WTC11 (cell line): ENCODE data around the gene SPEM2. TPM values are rescaled to one million over a fixed set of nuclear protein-coding genes. Genes with fewer than 3 reads are reported as not detected.

Experiments used
- ATAC-seq: fragments of 200-7000 bp; cut with Tn5 transposase; 2 replicates; pipeline ENCODE4 v1.10.0; 2021; ENCODE audit warnings: mild to moderate bottlenecking, moderate library complexity
- CTCF ChIA-PET: fragments of 300-600 bp; sonication (Branson Sonifier 250); formaldehyde crosslinking; loops from one replicate; lab custom pipeline; 2021; ENCODE audit warnings: antibody characterized with exemption; lab: Charles Lee
- POLR2A ChIA-PET: fragments of 350-600 bp; sonication (Branson Sonifier 250); formaldehyde crosslinking; loops from one replicate; lab custom pipeline; 2021; ENCODE audit warnings: antibody characterized with exemption; lab: Charles Lee
- DNase-seq: peaks from one replicate; pipeline ENCODE4 v3.0.0; 2021; ENCODE audit warnings: low spot score
- H3K27ac Mint-ChIP-seq: 2 replicates; pipeline ENCODE4 v1.8.0; 2021; ENCODE audit warnings: mixed read lengths
- H3K27me3 Mint-ChIP-seq: 2 replicates; pipeline ENCODE4 v1.8.0; 2021; ENCODE audit warnings: low read depth, mild to moderate bottlenecking, moderate library complexity, mixed read lengths
- H3K36me3 Mint-ChIP-seq: 2 replicates; pipeline ENCODE4 v1.8.0; 2021; ENCODE audit warnings: mixed read lengths
- H3K4me1 Mint-ChIP-seq: 2 replicates; pipeline ENCODE4 v1.8.0; 2022; ENCODE audit warnings: mixed read lengths
- H3K4me3 Mint-ChIP-seq: 2 replicates; pipeline ENCODE4 v1.8.0; 2021; ENCODE audit warnings: mild to moderate bottlenecking, moderate library complexity, mixed read lengths
- H3K9me3 Mint-ChIP-seq: 2 replicates; pipeline ENCODE4 v1.8.0; 2021; ENCODE audit warnings: mixed read lengths
- ELF4 ChIP-seq: sonication (generic); formaldehyde crosslinking; IDR thresholded peaks from 2 replicates; pipeline ENCODE4 v1.8.1; 2022; ENCODE audit warnings: low read depth, mild to moderate bottlenecking, moderate library complexity, missing genetic modification reagents
- EMX1 ChIP-seq: fragments of 250-450 bp; sonication (Bioruptor Pico); IDR thresholded peaks from 2 replicates; pipeline ENCODE4 v1.8.0; 2021; ENCODE audit warnings: mild to moderate bottlenecking
- FOXJ3 ChIP-seq: sonication (generic); formaldehyde crosslinking; IDR thresholded peaks from 2 replicates; pipeline ENCODE4 v1.9.0; 2021; ENCODE audit warnings: missing genetic modification reagents, mild to moderate bottlenecking, borderline replicate concordance
- FOXK1 ChIP-seq: sonication (generic); formaldehyde crosslinking; IDR thresholded peaks from 2 replicates; pipeline ENCODE4 v1.8.0; 2022; ENCODE audit warnings: mild to moderate bottlenecking, moderate library complexity, missing genetic modification reagents
- FOXP1 ChIP-seq: sonication (generic); formaldehyde crosslinking; IDR thresholded peaks from 2 replicates; pipeline ENCODE4 v1.8.0; 2022; ENCODE audit warnings: missing genetic modification reagents, mild to moderate bottlenecking, moderate library complexity, borderline replicate concordance
- GABPB1 ChIP-seq: sonication (generic); formaldehyde crosslinking; IDR thresholded peaks from 2 replicates; pipeline ENCODE4 v1.8.1; 2023; ENCODE audit warnings: mild to moderate bottlenecking, missing genetic modification reagents
- JUN ChIP-seq: sonication (generic); formaldehyde crosslinking; IDR thresholded peaks from 2 replicates; pipeline ENCODE4 v1.8.0; 2023; ENCODE audit warnings: mild to moderate bottlenecking, missing genetic modification reagents
- MYBL2 ChIP-seq: sonication (generic); formaldehyde crosslinking; IDR thresholded peaks from 2 replicates; pipeline ENCODE4 v1.8.1; 2023; ENCODE audit warnings: mild to moderate bottlenecking, moderate library complexity, missing genetic modification reagents
- SP1 ChIP-seq: sonication (generic); formaldehyde crosslinking; conservative IDR thresholded peaks from 2 replicates; pipeline ENCODE4 v1.8.1; 2022; ENCODE audit warnings: missing genetic modification reagents
- TEAD1 ChIP-seq: sonication (generic); formaldehyde crosslinking; IDR thresholded peaks from 2 replicates; pipeline ENCODE4 v1.8.0; 2022; ENCODE audit warnings: mild to moderate bottlenecking, missing genetic modification reagents
- TP53 ChIP-seq: sonication (generic); formaldehyde crosslinking; IDR thresholded peaks from 2 replicates; pipeline ENCODE4 v1.8.1; 2023; ENCODE audit warnings: mild to moderate bottlenecking, missing genetic modification reagents
- ZNF671 ChIP-seq: fragments of 250-450 bp; sonication (Bioruptor Pico); IDR thresholded peaks from 2 replicates; pipeline ENCODE4 v1.8.0; 2021; ENCODE audit warnings: mild to moderate bottlenecking
- total RNA-seq: library from RNA; stranded (reverse); gene quantifications from 3 replicates; pipeline ENCODE4 v1.2.3, GENCODE V29; 2021
- TF ChIP-seq, protein P1 (sequence below): sonication (generic); formaldehyde crosslinking; IDR thresholded peaks from 2 replicates; pipeline ENCODE4 v1.8.0; 2023; ENCODE audit warnings: missing genetic modification reagents, mild to moderate bottlenecking, borderline replicate concordance
- TF ChIP-seq, protein P2 (sequence below): sonication (generic); formaldehyde crosslinking; IDR thresholded peaks from 2 replicates; pipeline ENCODE4 v1.8.1; 2022; ENCODE audit warnings: mild to moderate bottlenecking, missing genetic modification reagents, moderate library complexity, borderline replicate concordance
- TF ChIP-seq, protein P3 (sequence below): sonication (generic); formaldehyde crosslinking; IDR thresholded peaks from 2 replicates; pipeline ENCODE4 v1.8.1; 2023; ENCODE audit warnings: mild to moderate bottlenecking, missing genetic modification reagents
- TF ChIP-seq, protein P4 (sequence below): sonication (generic); formaldehyde crosslinking; IDR thresholded peaks from 2 replicates; pipeline ENCODE4 v1.8.0; 2023; ENCODE audit warnings: mild to moderate bottlenecking, missing genetic modification reagents
- TF ChIP-seq, protein P5 (sequence below): sonication (generic); formaldehyde crosslinking; IDR thresholded peaks from 2 replicates; pipeline ENCODE4 v1.8.0; 2022; ENCODE audit warnings: mild to moderate bottlenecking, missing genetic modification reagents
- TF ChIP-seq, protein P6 (sequence below): sonication (generic); formaldehyde crosslinking; IDR thresholded peaks from 2 replicates; pipeline ENCODE4 v1.8.1; 2022; ENCODE audit warnings: low read depth, missing genetic modification reagents, borderline replicate concordance
- TF ChIP-seq, protein P7 (sequence below): fragments of 250-450 bp; sonication (Bioruptor Pico); IDR thresholded peaks from 2 replicates; pipeline ENCODE4 v2.1.2; 2022; ENCODE audit warnings: mild to moderate bottlenecking, moderate library complexity
- TF ChIP-seq, protein P8 (sequence below): fragments of 250-450 bp; sonication (Bioruptor Pico); IDR thresholded peaks from 2 replicates; pipeline ENCODE4 v1.9.0; 2021; ENCODE audit warnings: moderate library complexity, mild to moderate bottlenecking, inconsistent platforms, borderline replicate concordance

Gene SPEM2
- total RNA-seq, 1 experiment from 2014 or later: 0.13 TPM

DNA sequence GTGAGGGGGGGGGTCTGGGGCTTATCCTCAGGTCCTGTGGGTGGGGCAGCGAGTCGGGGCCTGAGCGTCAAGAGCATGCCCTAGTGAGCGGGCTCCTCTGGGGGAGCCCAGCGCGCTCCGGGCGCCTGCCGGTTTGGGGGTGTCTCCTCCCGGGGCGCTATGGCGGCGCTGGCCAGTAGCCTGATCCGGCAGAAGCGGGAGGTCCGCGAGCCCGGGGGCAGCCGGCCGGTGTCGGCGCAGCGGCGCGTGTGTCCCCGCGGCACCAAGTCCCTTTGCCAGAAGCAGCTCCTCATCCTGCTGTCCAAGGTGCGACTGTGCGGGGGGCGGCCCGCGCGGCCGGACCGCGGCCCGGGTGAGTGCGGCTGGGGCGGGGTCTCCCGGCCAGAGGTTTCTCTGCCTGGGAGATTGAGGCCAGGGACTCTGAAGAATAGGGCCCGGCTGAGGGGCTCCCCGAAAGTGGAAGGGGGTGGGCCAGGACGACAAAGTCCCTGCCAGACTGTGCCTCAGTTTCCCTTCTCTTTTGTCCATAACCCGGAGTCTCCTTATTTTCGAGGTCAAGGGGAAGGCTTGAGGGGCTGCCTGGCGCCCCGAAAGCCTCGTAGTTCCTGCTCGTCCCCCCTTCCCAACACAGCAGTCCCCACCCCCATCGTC is 14.2 kb downstream of the SPEM2 start, which contains the start of gene FGF11:
TSS of gene FGF11 (plus strand) at position 51 of the 651 bp plus-strand sequence. CDS start at position 160, 109 bp downstream.
- Mint-ChIP-seq H3K9me3 (no peaks in the 10 kb centered on the region), H3K4me3 (peak within 1 kb of the TSS; percentile 97), H3K27ac (peak within 1 kb of the TSS; percentile 98), H3K4me1 (peaks cover 37% of the 10 kb centered on the region), H3K36me3 (no peaks in the 10 kb centered on the region; the same call in 1 of the 2 replicates), H3K27me3 (peaks cover 34% of the 10 kb centered on the region)
- DNase-seq (no peak), ATAC-seq (no peak)
- CTCF ChIA-PET: interaction anchor here (2.5 to 3.8 kb wide), 5 partner anchors 40 to 121 kb away, joined by 5 to 21 read pairs (median 13); partner anchors contain the start of genes PLSCR3, TMEM95, TNFSF13 and ZBTB4
- POLR2A ChIA-PET: interaction anchor here (0.6 to 2.4 kb wide), 3 partner anchors 13 to 45 kb away, joined by 3 to 15 read pairs (median 9); partner anchors contain the start of gene POLR2A
- TF ChIP-seq, protein P1, sequence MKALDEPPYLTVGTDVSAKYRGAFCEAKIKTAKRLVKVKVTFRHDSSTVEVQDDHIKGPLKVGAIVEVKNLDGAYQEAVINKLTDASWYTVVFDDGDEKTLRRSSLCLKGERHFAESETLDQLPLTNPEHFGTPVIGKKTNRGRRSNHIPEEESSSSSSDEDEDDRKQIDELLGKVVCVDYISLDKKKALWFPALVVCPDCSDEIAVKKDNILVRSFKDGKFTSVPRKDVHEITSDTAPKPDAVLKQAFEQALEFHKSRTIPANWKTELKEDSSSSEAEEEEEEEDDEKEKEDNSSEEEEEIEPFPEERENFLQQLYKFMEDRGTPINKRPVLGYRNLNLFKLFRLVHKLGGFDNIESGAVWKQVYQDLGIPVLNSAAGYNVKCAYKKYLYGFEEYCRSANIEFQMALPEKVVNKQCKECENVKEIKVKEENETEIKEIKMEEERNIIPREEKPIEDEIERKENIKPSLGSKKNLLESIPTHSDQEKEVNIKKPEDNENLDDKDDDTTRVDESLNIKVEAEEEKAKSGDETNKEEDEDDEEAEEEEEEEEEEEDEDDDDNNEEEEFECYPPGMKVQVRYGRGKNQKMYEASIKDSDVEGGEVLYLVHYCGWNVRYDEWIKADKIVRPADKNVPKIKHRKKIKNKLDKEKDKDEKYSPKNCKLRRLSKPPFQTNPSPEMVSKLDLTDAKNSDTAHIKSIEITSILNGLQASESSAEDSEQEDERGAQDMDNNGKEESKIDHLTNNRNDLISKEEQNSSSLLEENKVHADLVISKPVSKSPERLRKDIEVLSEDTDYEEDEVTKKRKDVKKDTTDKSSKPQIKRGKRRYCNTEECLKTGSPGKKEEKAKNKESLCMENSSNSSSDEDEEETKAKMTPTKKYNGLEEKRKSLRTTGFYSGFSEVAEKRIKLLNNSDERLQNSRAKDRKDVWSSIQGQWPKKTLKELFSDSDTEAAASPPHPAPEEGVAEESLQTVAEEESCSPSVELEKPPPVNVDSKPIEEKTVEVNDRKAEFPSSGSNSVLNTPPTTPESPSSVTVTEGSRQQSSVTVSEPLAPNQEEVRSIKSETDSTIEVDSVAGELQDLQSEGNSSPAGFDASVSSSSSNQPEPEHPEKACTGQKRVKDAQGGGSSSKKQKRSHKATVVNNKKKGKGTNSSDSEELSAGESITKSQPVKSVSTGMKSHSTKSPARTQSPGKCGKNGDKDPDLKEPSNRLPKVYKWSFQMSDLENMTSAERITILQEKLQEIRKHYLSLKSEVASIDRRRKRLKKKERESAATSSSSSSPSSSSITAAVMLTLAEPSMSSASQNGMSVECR (CRISPR knock-in tag): peak; percentile 5; the same call in 1 of the 2 replicates
- TF ChIP-seq GABPB1 (CRISPR knock-in tag) (no peak), ZNF671 (CRISPR knock-in tag) (no peak), SP1 (CRISPR knock-in tag) (0 out of 2 replicates have a peak, but pooled peaks have one; percentile 47), FOXJ3 (CRISPR knock-in tag) (no peak), TEAD1 (no peak), EMX1 (no peak), ELF4 (CRISPR knock-in tag) (no peak), TP53 (CRISPR knock-in tag) (no peak), JUN (CRISPR knock-in tag) (no peak), MYBL2 (CRISPR knock-in tag) (0 out of 2 replicates have a peak, but pooled peaks have one; percentile 17), FOXP1 (peak; percentile 30; the same call in 1 of the 2 replicates), FOXK1 (0 out of 2 replicates have a peak, but pooled peaks have one; percentile 6)
- TF ChIP-seq, protein P2, sequence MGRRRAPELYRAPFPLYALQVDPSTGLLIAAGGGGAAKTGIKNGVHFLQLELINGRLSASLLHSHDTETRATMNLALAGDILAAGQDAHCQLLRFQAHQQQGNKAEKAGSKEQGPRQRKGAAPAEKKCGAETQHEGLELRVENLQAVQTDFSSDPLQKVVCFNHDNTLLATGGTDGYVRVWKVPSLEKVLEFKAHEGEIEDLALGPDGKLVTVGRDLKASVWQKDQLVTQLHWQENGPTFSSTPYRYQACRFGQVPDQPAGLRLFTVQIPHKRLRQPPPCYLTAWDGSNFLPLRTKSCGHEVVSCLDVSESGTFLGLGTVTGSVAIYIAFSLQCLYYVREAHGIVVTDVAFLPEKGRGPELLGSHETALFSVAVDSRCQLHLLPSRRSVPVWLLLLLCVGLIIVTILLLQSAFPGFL (CRISPR knock-in tag): no peak
- TF ChIP-seq, protein P3, sequence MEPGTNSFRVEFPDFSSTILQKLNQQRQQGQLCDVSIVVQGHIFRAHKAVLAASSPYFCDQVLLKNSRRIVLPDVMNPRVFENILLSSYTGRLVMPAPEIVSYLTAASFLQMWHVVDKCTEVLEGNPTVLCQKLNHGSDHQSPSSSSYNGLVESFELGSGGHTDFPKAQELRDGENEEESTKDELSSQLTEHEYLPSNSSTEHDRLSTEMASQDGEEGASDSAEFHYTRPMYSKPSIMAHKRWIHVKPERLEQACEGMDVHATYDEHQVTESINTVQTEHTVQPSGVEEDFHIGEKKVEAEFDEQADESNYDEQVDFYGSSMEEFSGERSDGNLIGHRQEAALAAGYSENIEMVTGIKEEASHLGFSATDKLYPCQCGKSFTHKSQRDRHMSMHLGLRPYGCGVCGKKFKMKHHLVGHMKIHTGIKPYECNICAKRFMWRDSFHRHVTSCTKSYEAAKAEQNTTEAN (CRISPR knock-in tag): 0 out of 2 replicates have a peak, but pooled peaks have one; percentile 19
- TF ChIP-seq, protein P4, sequence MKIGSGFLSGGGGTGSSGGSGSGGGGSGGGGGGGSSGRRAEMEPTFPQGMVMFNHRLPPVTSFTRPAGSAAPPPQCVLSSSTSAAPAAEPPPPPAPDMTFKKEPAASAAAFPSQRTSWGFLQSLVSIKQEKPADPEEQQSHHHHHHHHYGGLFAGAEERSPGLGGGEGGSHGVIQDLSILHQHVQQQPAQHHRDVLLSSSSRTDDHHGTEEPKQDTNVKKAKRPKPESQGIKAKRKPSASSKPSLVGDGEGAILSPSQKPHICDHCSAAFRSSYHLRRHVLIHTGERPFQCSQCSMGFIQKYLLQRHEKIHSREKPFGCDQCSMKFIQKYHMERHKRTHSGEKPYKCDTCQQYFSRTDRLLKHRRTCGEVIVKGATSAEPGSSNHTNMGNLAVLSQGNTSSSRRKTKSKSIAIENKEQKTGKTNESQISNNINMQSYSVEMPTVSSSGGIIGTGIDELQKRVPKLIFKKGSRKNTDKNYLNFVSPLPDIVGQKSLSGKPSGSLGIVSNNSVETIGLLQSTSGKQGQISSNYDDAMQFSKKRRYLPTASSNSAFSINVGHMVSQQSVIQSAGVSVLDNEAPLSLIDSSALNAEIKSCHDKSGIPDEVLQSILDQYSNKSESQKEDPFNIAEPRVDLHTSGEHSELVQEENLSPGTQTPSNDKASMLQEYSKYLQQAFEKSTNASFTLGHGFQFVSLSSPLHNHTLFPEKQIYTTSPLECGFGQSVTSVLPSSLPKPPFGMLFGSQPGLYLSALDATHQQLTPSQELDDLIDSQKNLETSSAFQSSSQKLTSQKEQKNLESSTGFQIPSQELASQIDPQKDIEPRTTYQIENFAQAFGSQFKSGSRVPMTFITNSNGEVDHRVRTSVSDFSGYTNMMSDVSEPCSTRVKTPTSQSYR (CRISPR knock-in tag): no peak
- TF ChIP-seq, protein P5, sequence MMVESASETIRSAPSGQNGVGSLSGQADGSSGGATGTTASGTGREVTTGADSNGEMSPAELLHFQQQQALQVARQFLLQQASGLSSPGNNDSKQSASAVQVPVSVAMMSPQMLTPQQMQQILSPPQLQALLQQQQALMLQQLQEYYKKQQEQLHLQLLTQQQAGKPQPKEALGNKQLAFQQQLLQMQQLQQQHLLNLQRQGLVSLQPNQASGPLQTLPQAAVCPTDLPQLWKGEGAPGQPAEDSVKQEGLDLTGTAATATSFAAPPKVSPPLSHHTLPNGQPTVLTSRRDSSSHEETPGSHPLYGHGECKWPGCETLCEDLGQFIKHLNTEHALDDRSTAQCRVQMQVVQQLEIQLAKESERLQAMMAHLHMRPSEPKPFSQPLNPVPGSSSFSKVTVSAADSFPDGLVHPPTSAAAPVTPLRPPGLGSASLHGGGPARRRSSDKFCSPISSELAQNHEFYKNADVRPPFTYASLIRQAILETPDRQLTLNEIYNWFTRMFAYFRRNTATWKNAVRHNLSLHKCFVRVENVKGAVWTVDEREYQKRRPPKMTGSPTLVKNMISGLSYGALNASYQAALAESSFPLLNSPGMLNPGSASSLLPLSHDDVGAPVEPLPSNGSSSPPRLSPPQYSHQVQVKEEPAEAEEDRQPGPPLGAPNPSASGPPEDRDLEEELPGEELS (CRISPR knock-in tag): no peak
- TF ChIP-seq, protein P6, sequence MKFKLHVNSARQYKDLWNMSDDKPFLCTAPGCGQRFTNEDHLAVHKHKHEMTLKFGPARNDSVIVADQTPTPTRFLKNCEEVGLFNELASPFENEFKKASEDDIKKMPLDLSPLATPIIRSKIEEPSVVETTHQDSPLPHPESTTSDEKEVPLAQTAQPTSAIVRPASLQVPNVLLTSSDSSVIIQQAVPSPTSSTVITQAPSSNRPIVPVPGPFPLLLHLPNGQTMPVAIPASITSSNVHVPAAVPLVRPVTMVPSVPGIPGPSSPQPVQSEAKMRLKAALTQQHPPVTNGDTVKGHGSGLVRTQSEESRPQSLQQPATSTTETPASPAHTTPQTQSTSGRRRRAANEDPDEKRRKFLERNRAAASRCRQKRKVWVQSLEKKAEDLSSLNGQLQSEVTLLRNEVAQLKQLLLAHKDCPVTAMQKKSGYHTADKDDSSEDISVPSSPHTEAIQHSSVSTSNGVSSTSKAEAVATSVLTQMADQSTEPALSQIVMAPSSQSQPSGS (CRISPR knock-in tag): no peak
- TF ChIP-seq, protein P7, sequence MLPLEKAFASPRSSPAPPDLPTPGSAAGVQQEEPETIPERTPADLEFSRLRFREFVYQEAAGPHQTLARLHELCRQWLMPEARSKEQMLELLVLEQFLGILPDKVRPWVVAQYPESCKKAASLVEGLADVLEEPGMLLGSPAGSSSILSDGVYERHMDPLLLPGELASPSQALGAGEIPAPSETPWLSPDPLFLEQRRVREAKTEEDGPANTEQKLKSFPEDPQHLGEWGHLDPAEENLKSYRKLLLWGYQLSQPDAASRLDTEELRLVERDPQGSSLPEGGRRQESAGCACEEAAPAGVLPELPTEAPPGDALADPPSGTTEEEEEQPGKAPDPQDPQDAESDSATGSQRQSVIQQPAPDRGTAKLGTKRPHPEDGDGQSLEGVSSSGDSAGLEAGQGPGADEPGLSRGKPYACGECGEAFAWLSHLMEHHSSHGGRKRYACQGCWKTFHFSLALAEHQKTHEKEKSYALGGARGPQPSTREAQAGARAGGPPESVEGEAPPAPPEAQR: no peak
- TF ChIP-seq, protein P8, sequence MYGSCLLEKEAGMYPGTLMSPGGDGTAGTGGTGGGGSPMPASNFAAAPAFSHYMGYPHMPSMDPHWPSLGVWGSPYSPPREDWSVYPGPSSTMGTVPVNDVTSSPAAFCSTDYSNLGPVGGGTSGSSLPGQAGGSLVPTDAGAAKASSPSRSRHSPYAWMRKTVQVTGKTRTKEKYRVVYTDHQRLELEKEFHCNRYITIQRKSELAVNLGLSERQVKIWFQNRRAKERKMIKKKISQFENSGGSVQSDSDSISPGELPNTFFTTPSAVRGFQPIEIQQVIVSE (CRISPR knock-in tag): no peak
